Activated CD4-positive, alpha-beta T cell treated with anti-CD3 and anti-CD28 coated beads, Interleukin-2, amount 50 U/mL, for 24 hours (primary cell): Measurements from ENCODE around the gene MID1.

Experiments used
- DNase-seq, 2 donors: peaks; one replicate each; pipeline ENCODE4 v3.0.0-alpha.2; 2020; ENCODE audit warnings: low read depth in 1 of 2, low spot score in 1 of 2

MID1 gene

GRCh38 chrX:10531927-10532326 is 88.5 kb downstream of the MID1 start:
- DNase-seq = no peak

- no peak for DNase-seq
Measured at GRCh38 chrX:10529344-10529743, 91.0 kb downstream of the MID1 start.

GRCh38 chrX:10526451-10526850 is 93.9 kb downstream of the MID1 start:
- DNase-seq = no peak

- no peak for DNase-seq
Measured at GRCh38 chrX:10525381-10526120, 94.8 kb downstream of the MID1 start.

- no peak for DNase-seq
Measured at GRCh38 chrX:10524578-10524977, 95.8 kb downstream of the MID1 start.

GRCh38 chrX:10519761-10520160 is 100.6 kb downstream of the MID1 start:
- no peak for DNase-seq

- DNase-seq = no peak
Measured at GRCh38 chrX:10519278-10519677, 101.1 kb downstream of the MID1 start.

GRCh38 chrX:10518073-10518472 is 102.3 kb downstream of the MID1 start:
- DNase-seq = no peak

- DNase-seq = no peak
Measured at GRCh38 chrX:10516781-10517322, 103.5 kb downstream of the MID1 start.

- no peak for DNase-seq
Measured at GRCh38 chrX:10514891-10515290, 105.5 kb downstream of the MID1 start.

GRCh38 chrX:10513974-10514373 is 106.4 kb downstream of the MID1 start:
- no peak for DNase-seq

GRCh38 chrX:10512741-10513140 is 107.6 kb downstream of the MID1 start:
- DNase-seq = no peak

GRCh38 chrX:10512258-10512657 is 108.1 kb downstream of the MID1 start:
- no peak for DNase-seq

GRCh38 chrX:10509397-10509796 is 111.0 kb downstream of the MID1 start:
- DNase-seq = no peak

GRCh38 chrX:10508891-10509290 is 111.5 kb downstream of the MID1 start:
- DNase-seq = no peak

GRCh38 chrX:10507876-10508275 is 112.5 kb downstream of the MID1 start:
- no peak for DNase-seq

- no peak for DNase-seq
Measured at GRCh38 chrX:10507181-10507580, 113.2 kb downstream of the MID1 start.

GRCh38 chrX:10506781-10507180 is 113.6 kb downstream of the MID1 start:
- DNase-seq = no peak

GRCh38 chrX:10505726-10506125 is 114.7 kb downstream of the MID1 start:
- DNase-seq = no peak

GRCh38 chrX:10502961-10503360 is 117.4 kb downstream of the MID1 start:
- no peak for DNase-seq

- DNase-seq = no peak
Measured at GRCh38 chrX:10501611-10502010, 118.8 kb downstream of the MID1 start.

- DNase-seq = no peak
Measured at GRCh38 chrX:10496345-10496965, 123.9 kb downstream of the MID1 start.

- DNase-seq = no peak
Measured at GRCh38 chrX:10495677-10496076, 124.7 kb downstream of the MID1 start.
